OCI-LY3 (cell line): ENCODE results near the gene PDE10A.

Experiments
- H2AFZ ChIP-seq: fragments of 200-600, 300-600 bp; shearing (Covaris generic); 2 replicates; pipeline ENCODE4 v1.6.0; 2014; ENCODE audit warnings: antibody characterized with exemption, low read depth, low read length
- H3K27ac ChIP-seq: fragments of 200-600, 300-600 bp; sonication (generic); 2 replicates; pipeline ENCODE4 v1.5.1; 2014; ENCODE audit warnings: mild to moderate bottlenecking, low read length, moderate library complexity, mixed read lengths
- H3K27me3 ChIP-seq: fragments of 200-600, 300-600 bp; sonication (generic); 2 replicates; pipeline ENCODE4 v1.6.1; 2014; ENCODE audit warnings: low read depth, low read length, mixed read lengths
- H3K36me3 ChIP-seq: fragments of 200-600, 300-600 bp; sonication (generic); replicated peaks from 2 replicates; pipeline ENCODE3; 2014; ENCODE audit warnings: low read depth, low read length, mixed read lengths
- H3K4me1 ChIP-seq: fragments of 300-600, 200-600 bp; sonication (generic); 2 replicates; pipeline ENCODE4 v1.6.1; 2014; ENCODE audit warnings: low read length, mixed read lengths
- H3K4me2 ChIP-seq: fragments of 200-600, 300-600 bp; sonication (generic); 2 replicates; pipeline ENCODE4 v1.6.1; 2014; ENCODE audit warnings: low read length, mixed read lengths
- H3K4me3 ChIP-seq: fragments of 300-600, 200-600 bp; sonication (generic); 2 replicates; pipeline ENCODE4 v1.5.1; 2014; ENCODE audit warnings: antibody characterized with exemption, mild to moderate bottlenecking, low read length, moderate library complexity
- H3K79me2 ChIP-seq: fragments of 300-600, 200-600 bp; shearing (Covaris generic); 2 replicates; pipeline ENCODE4 v1.6.1; 2014; ENCODE audit warnings: mild to moderate bottlenecking, low read length, mixed read lengths
- H3K9ac ChIP-seq: fragments of 300-600, 200-600 bp; shearing (Covaris generic); 2 replicates; pipeline ENCODE4 v1.6.0; 2014; ENCODE audit warnings: mild to moderate bottlenecking, low read length, moderate library complexity
- H3K9me3 ChIP-seq: fragments of 200-600, 300-600 bp; shearing (Covaris generic); 2 replicates; pipeline ENCODE4 v1.6.1; 2014; ENCODE audit warnings: low read length, mixed read lengths; ENCODE audit not compliant: insufficient read depth
- H4K20me1 ChIP-seq: fragments of 200-600, 300-600 bp; sonication (generic); 2 replicates; pipeline ENCODE4 v1.6.1; 2016; ENCODE audit warnings: low read length, mixed read lengths; ENCODE audit not compliant: insufficient read depth
- CTCF ChIP-seq: fragments of 200-600, 300-600 bp; sonication (generic); IDR thresholded peaks from 2 replicates; pipeline ENCODE4 v1.5.1; 2014; ENCODE audit warnings: antibody characterized with exemption, low read length, low read depth
- EZH2phosphoT487 ChIP-seq: fragments of 200-600 bp; shearing (Covaris generic); IDR thresholded peaks from 2 replicates; pipeline ENCODE4 v1.6.1; 2018; ENCODE audit warnings: antibody characterized with exemption, mixed run types, low read depth

Gene PDE10A

GRCh38 chr6:165602291-165602690, 60.8 kb downstream of the PDE10A start:
- H3K4me2 ChIP-seq, result no peak overlapping the region
- H3K27ac ChIP-seq, result no peak overlapping the region
- H3K9ac ChIP-seq, result no peak overlapping the region
- H3K79me2 ChIP-seq, result no peaks in the 10 kb centered on the region
- H3K4me3 ChIP-seq, result no peak overlapping the region
- no peaks in the 10 kb centered on the region for H3K36me3 ChIP-seq
- no peaks in the 10 kb centered on the region for H3K27me3 ChIP-seq
- no peak overlapping the region for H2AFZ ChIP-seq
- H4K20me1 ChIP-seq, result no peaks in the 10 kb centered on the region
- TF ChIP-seq EZH2phosphoT487 (no peak), CTCF (no peak)
- H3K9me3 ChIP-seq, result no peaks in the 10 kb centered on the region
- no peaks in the 10 kb centered on the region for H3K4me1 ChIP-seq

- Histone ChIP-seq H3K9me3 (no peaks in the 10 kb centered on the region), H3K36me3 (no peaks in the 10 kb centered on the region), H3K27me3 (no peaks in the 10 kb centered on the region), H3K4me3 (no peak overlapping the region), H3K4me1 (no peaks in the 10 kb centered on the region), H3K79me2 (no peaks in the 10 kb centered on the region), H4K20me1 (no peaks in the 10 kb centered on the region), H2AFZ (no peak overlapping the region), H3K9ac (no peak overlapping the region), H3K4me2 (no peak overlapping the region), H3K27ac (no peak overlapping the region)
- TF ChIP-seq CTCF (no peak), EZH2phosphoT487 (no peak)
Observed at GRCh38 chr6:165600606-165601005, 62.4 kb downstream of the PDE10A start.

- H3K9ac ChIP-seq, result no peak overlapping the region
- no peak overlapping the region for H3K27ac ChIP-seq
- H2AFZ ChIP-seq, result no peak overlapping the region
- no peak overlapping the region for H3K4me2 ChIP-seq
- H3K27me3 ChIP-seq, result no peaks in the 10 kb centered on the region
- H3K4me3 ChIP-seq, result no peak overlapping the region
- TF ChIP-seq CTCF (no peak), EZH2phosphoT487 (no peak)
- H3K36me3 ChIP-seq, result no peaks in the 10 kb centered on the region
- H4K20me1 ChIP-seq, result no peaks in the 10 kb centered on the region
- no peaks in the 10 kb centered on the region for H3K4me1 ChIP-seq
- H3K79me2 ChIP-seq, result no peaks in the 10 kb centered on the region
- H3K9me3 ChIP-seq, result no peaks in the 10 kb centered on the region
Observed at GRCh38 chr6:165599596-165600487, 63.2 kb downstream of the PDE10A start.

- no peaks in the 10 kb centered on the region for H4K20me1 ChIP-seq
- no peak overlapping the region for H3K4me3 ChIP-seq
- no peak for TF ChIP-seq CTCF
- TF ChIP-seq EZH2phosphoT487, result no peak
- H3K27me3 ChIP-seq, result no peaks in the 10 kb centered on the region
- H3K36me3 ChIP-seq, result no peaks in the 10 kb centered on the region
- no peaks in the 10 kb centered on the region for H3K9me3 ChIP-seq
- no peaks in the 10 kb centered on the region for H3K4me1 ChIP-seq
- no peak overlapping the region for H2AFZ ChIP-seq
- no peak overlapping the region for H3K9ac ChIP-seq
- H3K27ac ChIP-seq, result no peak overlapping the region
- no peak overlapping the region for H3K4me2 ChIP-seq
- no peaks in the 10 kb centered on the region for H3K79me2 ChIP-seq
Observed at GRCh38 chr6:165599121-165599520, 63.9 kb downstream of the PDE10A start.
